NCI-H146 treated with DMSO at 0.1 percent for 48 hours (cell line): ENCODE measurements around the gene LHFPL2.

Experiments
- DNase-seq: peaks from one replicate; lab custom pipeline; 2025; ENCODE audit not compliant: unreplicated experiment; lab: John Stamatoyannopoulos, UW

LHFPL2 gene

DNA sequence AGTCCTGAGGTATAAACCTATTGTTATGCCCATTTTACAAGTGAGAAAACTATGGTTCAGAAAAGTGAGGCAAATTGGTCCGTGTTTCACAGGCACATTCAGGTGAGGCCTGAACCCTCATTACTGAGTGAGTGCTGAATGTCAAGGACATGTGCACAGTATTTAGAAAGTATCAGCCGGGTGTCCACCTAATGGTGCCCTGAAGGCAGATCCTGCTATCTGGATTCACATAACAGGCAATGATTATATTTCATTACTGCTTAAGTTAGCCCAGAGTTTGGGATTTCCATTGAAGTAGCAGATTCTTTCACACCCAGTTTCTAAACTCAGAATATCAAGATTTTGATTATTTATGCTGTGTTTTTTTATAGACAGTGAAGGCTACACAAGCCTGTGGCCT, 142.7 kb downstream of the LHFPL2 start:
- no peak for DNase-seq

GRCh38 chr5:78504704-78505677, 143.6 kb downstream of the LHFPL2 start:
- DNase-seq = no peak

DNA sequence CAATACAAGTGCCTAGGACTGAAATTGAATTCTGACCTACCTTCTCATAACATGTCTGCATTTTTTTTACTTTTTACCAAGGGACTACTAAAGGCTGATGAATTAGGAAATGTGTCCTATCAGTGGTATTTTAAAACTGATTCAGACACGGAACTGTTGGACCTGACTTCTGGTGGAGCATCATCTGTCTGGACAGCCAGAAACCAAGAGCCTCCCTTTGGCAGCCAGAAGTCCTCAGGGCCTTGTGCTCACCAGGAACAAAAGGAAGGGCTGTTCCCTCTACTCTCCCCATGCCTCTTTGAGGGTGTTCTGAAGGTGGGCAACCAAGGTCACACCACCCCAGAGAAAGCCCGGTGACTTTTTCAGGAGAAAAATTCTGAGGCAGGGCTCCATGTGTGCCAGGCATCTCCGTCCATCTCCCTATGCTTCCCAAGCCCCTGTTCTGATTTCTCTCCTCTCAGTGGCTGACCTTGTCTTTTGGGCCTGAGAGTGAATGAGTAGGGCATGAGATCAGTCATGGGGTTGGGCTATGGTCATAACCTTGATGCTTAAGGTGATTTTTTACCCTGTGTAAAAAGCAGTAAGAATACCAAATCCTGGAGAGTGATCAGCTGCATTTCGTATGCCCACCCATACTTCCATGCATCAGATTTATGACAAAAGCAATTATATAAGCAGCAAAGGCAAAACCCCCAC, 144.5 kb downstream of the LHFPL2 start:
- no peak for DNase-seq

GRCh38 chr5:78501411-78502352, 146.9 kb downstream of the LHFPL2 start:
- DNase-seq = no peak

GRCh38 chr5:78500871-78501270, 147.7 kb downstream of the LHFPL2 start:
- DNase-seq = no peak

GRCh38 chr5:78500028-78500427, 148.5 kb downstream of the LHFPL2 start:
- DNase-seq = no peak

DNA sequence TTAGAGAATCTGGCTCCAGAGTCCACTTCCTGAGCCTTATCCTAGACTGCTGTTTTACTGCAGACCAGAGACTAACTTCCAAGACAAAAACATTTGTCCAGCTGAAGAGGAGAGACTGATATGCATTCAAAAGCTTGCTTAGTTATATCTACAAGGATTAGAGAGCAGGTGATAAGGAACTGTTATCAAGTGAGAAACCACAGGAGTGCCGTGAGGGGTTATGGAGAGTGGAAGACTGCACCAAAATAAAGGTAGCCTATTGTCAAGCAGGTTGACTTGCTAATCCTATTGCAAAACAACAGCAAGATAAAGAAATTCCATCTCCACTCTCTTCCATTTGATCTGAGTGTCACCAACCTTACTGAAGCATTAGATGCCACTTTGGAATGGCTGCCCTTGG, 149.1 kb downstream of the LHFPL2 start:
- no peak for DNase-seq

- no peak for DNase-seq
These were observed 150.7 kb downstream of the LHFPL2 start for GRCh38 chr5:78497573-78498533.

DNA sequence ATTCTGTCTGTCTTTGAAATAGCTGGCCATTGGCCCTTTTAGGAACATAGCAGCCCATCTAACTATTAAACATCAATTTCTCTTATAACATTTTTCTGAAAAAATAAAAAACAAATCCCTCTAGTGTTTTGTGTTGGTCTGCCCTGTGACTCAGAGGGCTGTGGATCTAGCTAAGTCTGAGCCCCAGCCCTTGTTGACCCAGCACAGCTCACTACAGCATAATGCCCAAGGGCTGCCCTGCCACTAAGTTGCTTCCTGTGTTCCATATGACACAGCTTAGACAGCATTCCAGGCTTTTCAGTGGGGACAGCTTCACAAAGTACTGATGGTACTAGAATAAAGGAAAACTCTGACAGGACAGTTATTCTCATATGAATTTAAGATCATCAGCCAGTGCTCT, 152.2 kb downstream of the LHFPL2 start:
- no peak for DNase-seq

- no peak for DNase-seq
These were observed 152.8 kb downstream of the LHFPL2 start for GRCh38 chr5:78495800-78496199.

- DNase-seq = no peak
These were observed 155.9 kb downstream of the LHFPL2 start for GRCh38 chr5:78492650-78493049.

DNA sequence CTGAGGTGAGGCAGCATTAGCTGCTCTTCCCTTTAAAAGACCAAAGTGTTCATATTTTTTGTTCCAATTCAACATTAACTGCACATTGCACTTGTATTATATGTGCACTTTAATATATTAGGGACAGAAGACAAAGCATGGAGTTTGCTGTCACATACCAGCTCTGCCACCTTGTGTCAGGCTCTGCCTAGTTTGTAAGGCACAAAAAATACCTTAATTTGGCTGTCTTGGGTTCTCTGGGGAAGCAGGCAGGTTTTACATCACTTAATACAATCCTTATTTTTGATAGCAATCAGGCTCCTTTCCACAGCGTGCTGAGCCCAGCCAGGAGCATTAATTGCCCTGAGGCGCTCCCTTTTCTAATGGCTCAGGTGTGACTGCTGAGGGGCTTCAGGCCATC, 156.3 kb downstream of the LHFPL2 start:
- no peak for DNase-seq

- DNase-seq = no peak
These were observed 157.7 kb downstream of the LHFPL2 start for GRCh38 chr5:78490709-78491485.

- no peak for DNase-seq
These were observed 160.7 kb downstream of the LHFPL2 start for GRCh38 chr5:78487846-78488245.

DNA sequence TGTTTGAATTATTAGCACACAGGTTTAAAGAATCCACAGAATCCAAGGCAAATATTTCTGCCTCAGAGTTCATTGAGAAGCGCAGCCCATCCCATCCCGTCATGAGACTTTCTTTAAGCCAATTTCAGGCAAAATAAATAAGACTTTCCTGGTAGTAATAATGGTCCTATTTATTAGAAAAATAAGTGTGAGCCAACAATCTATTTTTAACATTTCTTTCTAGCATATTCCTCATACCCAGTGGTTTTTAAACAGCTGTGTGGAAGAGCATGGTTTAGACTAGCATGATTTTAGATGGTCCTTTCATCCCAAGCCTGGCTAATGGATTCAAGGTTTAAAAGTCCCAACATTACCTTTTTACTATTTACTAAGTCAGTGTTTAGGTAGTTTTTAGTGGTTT, 162.4 kb downstream of the LHFPL2 start:
- no peak for DNase-seq

DNA sequence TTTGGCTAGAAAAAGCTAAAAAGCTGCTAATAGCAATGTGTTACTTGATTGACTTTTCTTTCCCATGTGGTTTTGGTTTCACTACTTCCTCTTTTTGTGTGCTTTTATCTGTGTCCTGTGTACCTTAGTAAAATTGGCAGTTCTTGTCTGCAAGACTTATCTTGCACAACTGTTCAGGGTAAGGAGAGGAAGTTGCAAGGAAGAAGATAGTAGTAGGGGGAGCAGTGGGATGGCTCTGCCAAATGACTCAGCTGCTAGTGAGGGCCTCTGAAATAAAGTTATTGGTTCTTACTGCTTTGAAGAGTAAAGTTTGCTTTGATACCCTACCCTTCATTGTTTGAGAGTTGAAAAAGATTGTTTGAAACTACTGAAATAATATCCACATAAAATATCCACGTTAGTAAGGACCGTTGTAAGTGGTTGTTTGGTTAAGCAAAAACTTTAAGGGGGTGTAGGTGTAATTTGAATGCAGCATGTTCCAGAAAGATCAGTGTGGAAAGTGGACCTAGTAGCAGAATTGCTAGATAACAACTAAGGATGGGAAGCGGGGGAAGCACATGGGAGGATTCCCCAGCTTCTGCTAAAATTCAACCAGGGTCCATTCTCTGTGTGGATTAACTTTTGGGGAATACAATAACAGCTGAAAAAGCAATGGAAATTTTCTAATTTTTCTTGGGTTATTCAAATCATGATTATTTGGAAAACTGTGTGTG, 164.6 kb downstream of the LHFPL2 start:
- DNase-seq = no peak

GRCh38 chr5:78482948-78483347, 165.6 kb downstream of the LHFPL2 start:
- DNase-seq = no peak

- no peak for DNase-seq
These were observed 171.8 kb downstream of the LHFPL2 start for GRCh38 chr5:78476795-78477194.

GRCh38 chr5:78475370-78475769, 173.2 kb downstream of the LHFPL2 start:
- DNase-seq = no peak
